Measurements from ENCODE around the gene CNN1.
A peak's percentile ranks its signal among the peaks of the same experiment; 100 is the strongest.

CNN1 gene

DNA sequence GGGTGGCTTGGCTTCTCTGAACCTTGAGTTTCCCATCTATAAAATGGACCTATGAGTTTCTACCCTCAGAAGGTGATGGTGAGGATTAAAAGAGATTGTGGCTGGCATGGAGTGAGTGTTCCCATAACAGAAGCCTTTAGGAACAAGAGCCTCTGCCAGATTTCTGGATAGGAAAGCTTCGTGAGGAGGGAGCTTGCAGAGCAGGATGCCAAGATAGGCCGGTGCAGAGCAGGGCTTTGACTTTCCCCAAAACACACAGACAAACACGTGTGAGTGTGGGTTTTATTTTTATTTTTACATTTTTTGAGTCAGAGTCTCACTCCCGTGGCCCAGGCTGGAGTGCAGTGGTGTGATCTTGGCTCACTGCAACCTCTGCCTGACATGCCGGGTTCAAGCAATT lies 3.7 kb upstream of the CNN1 start:
- H3K27ac ChIP-seq (ENCODE audit: low read length) = no peak overlapping the region
- H3K9ac ChIP-seq (ENCODE audit: low read depth, low read length) = no peak overlapping the region

DNA sequence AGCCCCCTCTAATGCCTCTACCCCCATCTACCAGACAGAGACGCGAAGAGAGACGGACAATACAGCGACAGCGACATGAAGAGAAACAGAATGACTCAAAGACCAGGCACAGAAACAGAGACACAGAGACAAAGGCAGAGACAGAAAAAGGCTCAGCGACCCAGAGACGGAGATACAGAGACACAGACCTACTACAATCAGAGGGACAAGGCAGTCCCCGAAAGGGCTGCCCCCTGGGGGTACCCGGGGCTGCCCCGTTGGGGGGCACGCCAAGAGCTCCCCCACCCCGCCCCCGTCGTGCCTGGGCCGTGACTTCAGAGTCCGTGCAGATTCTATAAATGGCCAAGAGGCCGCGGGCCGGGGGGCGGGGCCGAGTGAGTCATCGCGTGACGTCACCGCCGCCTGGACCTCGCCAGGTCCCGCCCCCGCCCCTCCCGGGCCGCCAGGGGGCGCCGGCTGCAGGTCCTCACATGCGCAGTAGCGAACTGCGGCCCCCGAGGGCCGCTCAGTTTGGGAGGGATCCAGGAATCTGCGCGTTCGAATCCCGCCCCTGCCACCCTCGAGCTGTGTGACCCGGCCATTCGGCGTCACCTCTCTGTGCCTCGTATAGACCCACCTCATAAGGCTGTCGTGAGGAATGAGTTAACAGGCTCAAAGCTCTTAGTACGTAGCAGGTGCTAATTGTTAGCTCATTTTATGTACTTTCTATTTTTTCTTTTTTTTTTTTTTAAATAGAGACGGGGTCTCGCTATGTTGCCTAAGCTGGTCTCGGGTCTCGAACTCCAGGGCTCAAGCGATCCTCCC lies 2.7 kb upstream of the CNN1 start:
- ATAC-seq (ENCODE audit: insufficient read depth, low read depth) (peak; percentile 78), DNase-seq (peak; percentile 58)
- H3K9me3 ChIP-seq (ENCODE audit: insufficient read depth, low read length, severe bottlenecking) = no peaks in the 10 kb centered on the region
- H3K36me3 ChIP-seq (ENCODE audit: insufficient read depth, low read length) = no peaks in the 10 kb centered on the region
- no peak overlapping the region for H3K4me2 ChIP-seq (ENCODE audit: insufficient read depth, low read length)
- no peaks in the 10 kb centered on the region for H3K27me3 ChIP-seq (ENCODE audit: insufficient read depth, low read length, poor library complexity)
- H3K79me2 ChIP-seq (ENCODE audit: insufficient read depth, low read length) = no peaks in the 10 kb centered on the region
- H2AFZ ChIP-seq (ENCODE audit: low read depth, low read length) = no peak overlapping the region
- H3K9ac ChIP-seq (ENCODE audit: low read depth, low read length) = no peak overlapping the region
- no peak overlapping the region for H3K4me3 ChIP-seq (ENCODE audit: low read depth in 1 of 2, low read length in 2 of 2)
- no peak overlapping the region for H3K27ac ChIP-seq (ENCODE audit: low read length)
- H4K20me1 ChIP-seq (ENCODE audit: insufficient read depth, low read length) = no peaks in the 10 kb centered on the region
- no peaks in the 10 kb centered on the region for H3K4me1 ChIP-seq (ENCODE audit: insufficient read depth, low read length)
- TF ChIP-seq, protein P1, sequence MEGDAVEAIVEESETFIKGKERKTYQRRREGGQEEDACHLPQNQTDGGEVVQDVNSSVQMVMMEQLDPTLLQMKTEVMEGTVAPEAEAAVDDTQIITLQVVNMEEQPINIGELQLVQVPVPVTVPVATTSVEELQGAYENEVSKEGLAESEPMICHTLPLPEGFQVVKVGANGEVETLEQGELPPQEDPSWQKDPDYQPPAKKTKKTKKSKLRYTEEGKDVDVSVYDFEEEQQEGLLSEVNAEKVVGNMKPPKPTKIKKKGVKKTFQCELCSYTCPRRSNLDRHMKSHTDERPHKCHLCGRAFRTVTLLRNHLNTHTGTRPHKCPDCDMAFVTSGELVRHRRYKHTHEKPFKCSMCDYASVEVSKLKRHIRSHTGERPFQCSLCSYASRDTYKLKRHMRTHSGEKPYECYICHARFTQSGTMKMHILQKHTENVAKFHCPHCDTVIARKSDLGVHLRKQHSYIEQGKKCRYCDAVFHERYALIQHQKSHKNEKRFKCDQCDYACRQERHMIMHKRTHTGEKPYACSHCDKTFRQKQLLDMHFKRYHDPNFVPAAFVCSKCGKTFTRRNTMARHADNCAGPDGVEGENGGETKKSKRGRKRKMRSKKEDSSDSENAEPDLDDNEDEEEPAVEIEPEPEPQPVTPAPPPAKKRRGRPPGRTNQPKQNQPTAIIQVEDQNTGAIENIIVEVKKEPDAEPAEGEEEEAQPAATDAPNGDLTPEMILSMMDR (IDR thresholded peaks at IDR 0.05; ENCODE audit: borderline replicate concordance, extremely low read depth, low read length, poor library complexity, severe bottlenecking) = peak; percentile 58
- no peak for TF ChIP-seq EZH2 (IDR thresholded peaks at IDR 0.05; ENCODE audit: borderline replicate concordance, low read depth, low read length, severe bottlenecking)

More for the DNA sequence above, 3.7 kb upstream of the CNN1 start:
- H4K20me1 ChIP-seq (ENCODE audit: insufficient read depth, low read length) = no peaks in the 10 kb centered on the region
- H3K27me3 ChIP-seq (ENCODE audit: insufficient read depth, low read length, poor library complexity) = no peaks in the 10 kb centered on the region
- H3K4me3 ChIP-seq (ENCODE audit: low read depth in 1 of 2, low read length in 2 of 2) = no peak overlapping the region
- DNase-seq (no peak), ATAC-seq (ENCODE audit: insufficient read depth, low read depth) (no peak)
- no peaks in the 10 kb centered on the region for H3K4me1 ChIP-seq (ENCODE audit: insufficient read depth, low read length)
- H3K4me2 ChIP-seq (ENCODE audit: insufficient read depth, low read length) = no peak overlapping the region
- no peak overlapping the region; the same call in 1 of the 2 replicates for H2AFZ ChIP-seq (ENCODE audit: low read depth, low read length)
- H3K9me3 ChIP-seq (ENCODE audit: insufficient read depth, low read length, severe bottlenecking) = no peaks in the 10 kb centered on the region
- TF ChIP-seq, protein P1 (IDR thresholded peaks at IDR 0.05; ENCODE audit: borderline replicate concordance, extremely low read depth, low read length, poor library complexity, severe bottlenecking) = no peak
- TF ChIP-seq EZH2 (IDR thresholded peaks at IDR 0.05; ENCODE audit: borderline replicate concordance, low read depth, low read length, severe bottlenecking) = no peak
- H3K36me3 ChIP-seq (ENCODE audit: insufficient read depth, low read length) = no peaks in the 10 kb centered on the region
- H3K79me2 ChIP-seq (ENCODE audit: insufficient read depth, low read length) = no peaks in the 10 kb centered on the region

DNA sequence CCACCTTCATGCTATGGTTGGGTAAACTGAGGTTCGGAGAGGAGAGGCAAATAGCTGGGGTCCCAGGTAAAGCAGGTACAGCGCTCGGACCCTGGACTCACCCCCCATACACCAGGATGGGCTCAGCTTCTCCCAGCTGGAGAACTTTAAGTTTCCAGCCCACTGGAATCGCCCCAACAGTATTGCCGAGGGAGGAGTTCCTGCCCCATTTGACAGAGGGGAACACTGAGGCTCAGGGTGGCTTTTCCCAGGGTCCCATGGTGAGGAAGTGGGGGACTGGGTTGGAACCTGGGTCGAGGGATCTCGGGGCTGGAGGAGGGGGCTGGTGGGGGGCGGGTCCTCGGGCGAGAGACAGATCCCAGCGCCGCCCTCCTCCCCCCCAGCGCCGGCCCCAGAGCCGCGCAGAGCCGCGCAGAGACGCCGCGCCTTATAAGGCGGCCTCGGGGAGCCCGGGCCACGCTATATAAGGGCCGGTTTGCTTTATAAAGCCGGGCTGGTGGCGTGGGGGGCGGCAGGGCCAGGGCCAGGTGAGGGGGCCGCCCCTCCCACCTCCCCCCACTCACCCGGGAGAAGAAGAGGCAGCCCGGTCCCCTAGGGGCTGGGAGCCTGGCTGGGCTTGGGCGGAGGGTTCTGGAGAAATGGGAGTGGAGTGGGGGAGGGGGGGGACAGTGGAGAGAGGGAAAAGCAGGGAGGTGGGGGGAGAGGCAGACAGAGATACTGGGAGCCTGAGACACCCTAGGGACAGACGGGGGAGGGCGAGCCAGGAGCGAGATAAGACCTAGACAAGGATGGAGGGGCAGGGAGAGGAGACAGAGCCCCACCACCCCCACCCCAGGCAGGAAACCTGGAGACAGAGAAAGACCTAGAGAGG lies 1.1 kb downstream of the CNN1 start:
- Histone ChIP-seq H3K9ac (ENCODE audit: low read depth, low read length) (no peak overlapping the region), H3K36me3 (ENCODE audit: insufficient read depth, low read length) (no peaks in the 10 kb centered on the region), H3K27ac (ENCODE audit: low read length) (no peak overlapping the region), H3K4me3 (ENCODE audit: low read depth in 1 of 2, low read length in 2 of 2) (no peak overlapping the region), H3K9me3 (ENCODE audit: insufficient read depth, low read length, severe bottlenecking) (no peaks in the 10 kb centered on the region), H3K27me3 (ENCODE audit: insufficient read depth, low read length, poor library complexity) (no peaks in the 10 kb centered on the region), H2AFZ (ENCODE audit: low read depth, low read length) (no peak overlapping the region), H3K4me2 (ENCODE audit: insufficient read depth, low read length) (no peak overlapping the region), H4K20me1 (ENCODE audit: insufficient read depth, low read length) (no peaks in the 10 kb centered on the region), H3K4me1 (ENCODE audit: insufficient read depth, low read length) (no peaks in the 10 kb centered on the region), H3K79me2 (ENCODE audit: insufficient read depth, low read length) (no peaks in the 10 kb centered on the region)
- no peak for ATAC-seq (ENCODE audit: insufficient read depth, low read depth)
- no peak for DNase-seq
- TF ChIP-seq, protein P1 (IDR thresholded peaks at IDR 0.05; ENCODE audit: borderline replicate concordance, extremely low read depth, low read length, poor library complexity, severe bottlenecking) = no peak
- TF ChIP-seq EZH2 (IDR thresholded peaks at IDR 0.05; ENCODE audit: borderline replicate concordance, low read depth, low read length, severe bottlenecking) = no peak

Measured in DND-41 (cell line).